GM19372 (cell line): ENCODE data around the gene DHCR7.

Source experiments
- ATAC-seq: cut with Tn5 transposase; IDR thresholded peaks from one replicate; pipeline ENCODE4 v1.9.1; 2021; ENCODE audit warnings: mild to moderate bottlenecking, low read depth, moderate library complexity; ENCODE audit not compliant: unreplicated experiment

Gene DHCR7

GRCh38 chr11:71481101-71481960 lies 33.1 kb upstream of the DHCR7 start:
- no peak for ATAC-seq

- ATAC-seq = no peak
These were observed 30.3 kb upstream of the DHCR7 start for GRCh38 chr11:71478528-71478840.

- no peak for ATAC-seq
These were observed 29.7 kb upstream of the DHCR7 start for GRCh38 chr11:71477641-71478527.

GRCh38 chr11:71476926-71477640 lies 28.9 kb upstream of the DHCR7 start:
- no peak for ATAC-seq

- ATAC-seq = no peak
These were observed 27.8 kb upstream of the DHCR7 start for GRCh38 chr11:71476031-71476430.

- ATAC-seq = no peak
These were observed 26.7 kb upstream of the DHCR7 start for GRCh38 chr11:71474771-71475483.

GRCh38 chr11:71474141-71474770 lies 26.1 kb upstream of the DHCR7 start:
- ATAC-seq = no peak

- ATAC-seq = no peak
These were observed 25.5 kb upstream of the DHCR7 start for GRCh38 chr11:71473793-71474080.

GRCh38 chr11:71472941-71473792 lies 25.0 kb upstream of the DHCR7 start:
- ATAC-seq = no peak

- ATAC-seq = no peak
These were observed 24.2 kb upstream of the DHCR7 start for GRCh38 chr11:71472357-71472885.

- no peak for ATAC-seq
These were observed 22.8 kb upstream of the DHCR7 start for GRCh38 chr11:71470946-71471345.

- ATAC-seq = no peak
These were observed 19.0 kb upstream of the DHCR7 start for GRCh38 chr11:71467164-71467563.

- no peak for ATAC-seq
These were observed 18.2 kb upstream of the DHCR7 start for GRCh38 chr11:71466358-71466757.

- ATAC-seq = no peak
These were observed 16.9 kb upstream of the DHCR7 start for GRCh38 chr11:71465054-71465453.

GRCh38 chr11:71463331-71464211 lies 15.4 kb upstream of the DHCR7 start:
- ATAC-seq = no peak

GRCh38 chr11:71462726-71463125 lies 14.5 kb upstream of the DHCR7 start:
- no peak for ATAC-seq

- no peak for ATAC-seq
These were observed 13.5 kb upstream of the DHCR7 start for GRCh38 chr11:71461696-71462095.

- ATAC-seq = no peak
These were observed 11.7 kb upstream of the DHCR7 start for GRCh38 chr11:71459767-71460320.
